Measurements from ENCODE around the gene MVD. TPM values are rescaled to one million over a fixed set of nuclear protein-coding genes. Genes with fewer than 3 reads are reported as not detected.

Gene MVD
- total and polyA plus RNA-seq, 2 donors = 14.8 to 35.7 TPM

- no peak for DNase-seq (ENCODE audit: extremely low spot score)
- no peak overlapping the region for H3K4me3 ChIP-seq (ENCODE audit: low read depth, low read length)
- H3K27ac ChIP-seq (ENCODE audit: low read depth) = no peak overlapping the region
- peaks cover 8% of the 10 kb centered on the region for H3K36me3 ChIP-seq (ENCODE audit: insufficient read depth)
- WGBS = 77% methylated on average over 16 of the region's 16 CpGs
- no peaks in the 10 kb centered on the region for H3K4me1 ChIP-seq (ENCODE audit: insufficient read depth)
These were observed 31.5 kb downstream of the MVD start for GRCh38 chr16:88631384-88631783.

- WGBS = 94% methylated on average over 23 of the region's 23 CpGs
- Histone ChIP-seq H3K4me1 (ENCODE audit: insufficient read depth) (no peaks in the 10 kb centered on the region), H3K36me3 (ENCODE audit: insufficient read depth) (peaks cover 8% of the 10 kb centered on the region), H3K4me3 (ENCODE audit: low read depth, low read length) (no peak overlapping the region), H3K27ac (ENCODE audit: low read depth) (no peak overlapping the region)
- no peak for DNase-seq (ENCODE audit: extremely low spot score)
These were observed 31.9 kb downstream of the MVD start for GRCh38 chr16:88630941-88631340.

GRCh38 chr16:88630433-88630832, 32.5 kb downstream of the MVD start:
- no peak overlapping the region for H3K27ac ChIP-seq (ENCODE audit: low read depth)
- DNase-seq (ENCODE audit: extremely low spot score) = no peak
- H3K4me3 ChIP-seq (ENCODE audit: low read depth, low read length) = no peak overlapping the region
- H3K4me1 ChIP-seq (ENCODE audit: insufficient read depth) = no peaks in the 10 kb centered on the region
- 94% methylated on average over 12 of the region's 12 CpGs for WGBS
- H3K36me3 ChIP-seq (ENCODE audit: insufficient read depth) = peaks cover 8% of the 10 kb centered on the region

- peaks cover 8% of the 10 kb centered on the region for H3K36me3 ChIP-seq (ENCODE audit: insufficient read depth)
These were observed 33.1 kb downstream of the MVD start for GRCh38 chr16:88629835-88630234.

GRCh38 chr16:88628512-88628974, 34.3 kb downstream of the MVD start:
- Histone ChIP-seq H3K36me3 (ENCODE audit: insufficient read depth) (peaks cover 10% of the 10 kb centered on the region), H3K27ac (ENCODE audit: low read depth) (no peak overlapping the region), H3K4me3 (ENCODE audit: low read depth, low read length) (no peak overlapping the region), H3K4me1 (ENCODE audit: insufficient read depth) (no peaks in the 10 kb centered on the region)
- WGBS = 65% methylated on average over 12 of the region's 12 CpGs
- DNase-seq (ENCODE audit: extremely low spot score) = no peak

More at GRCh38 chr16:88629835-88630234, 33.1 kb downstream of the MVD start:
- Histone ChIP-seq H3K27ac (ENCODE audit: low read depth) (no peak overlapping the region), H3K4me1 (ENCODE audit: insufficient read depth) (no peaks in the 10 kb centered on the region), H3K4me3 (ENCODE audit: low read depth, low read length) (no peak overlapping the region)
- 84% methylated on average over 9 of the region's 9 CpGs for WGBS
- no peak for DNase-seq (ENCODE audit: extremely low spot score)

GRCh38 chr16:88627531-88628411, 35.1 kb downstream of the MVD start:
- peaks cover 11% of the 10 kb centered on the region for H3K36me3 ChIP-seq (ENCODE audit: insufficient read depth)

GRCh38 chr16:88626646-88627045, 36.2 kb downstream of the MVD start:
- WGBS = 94% methylated on average over 9 of the region's 9 CpGs
- H3K36me3 ChIP-seq (ENCODE audit: insufficient read depth) = peaks cover 10% of the 10 kb centered on the region
- no peak for DNase-seq (ENCODE audit: extremely low spot score)

More at GRCh38 chr16:88627531-88628411, 35.1 kb downstream of the MVD start:
- H3K4me3 ChIP-seq (ENCODE audit: low read depth, low read length) = no peak overlapping the region
- WGBS = 96% methylated on average over 27 of the region's 27 CpGs
- no peak for DNase-seq (ENCODE audit: extremely low spot score)
- no peaks in the 10 kb centered on the region for H3K4me1 ChIP-seq (ENCODE audit: insufficient read depth)
- no peak overlapping the region for H3K27ac ChIP-seq (ENCODE audit: low read depth)

GRCh38 chr16:88624977-88625576, 37.8 kb downstream of the MVD start:
- H3K36me3 ChIP-seq (ENCODE audit: insufficient read depth) = peaks cover 10% of the 10 kb centered on the region
- no peak overlapping the region for H3K27ac ChIP-seq (ENCODE audit: low read depth)
- 83% methylated on average over 17 of the region's 17 CpGs for WGBS
- no peaks in the 10 kb centered on the region for H3K4me1 ChIP-seq (ENCODE audit: insufficient read depth)
- no peak for DNase-seq (ENCODE audit: extremely low spot score)
- H3K4me3 ChIP-seq (ENCODE audit: low read depth, low read length) = no peak overlapping the region

More at GRCh38 chr16:88626646-88627045, 36.2 kb downstream of the MVD start:
- no peak overlapping the region for H3K27ac ChIP-seq (ENCODE audit: low read depth)
- H3K4me3 ChIP-seq (ENCODE audit: low read depth, low read length) = no peak overlapping the region
- no peaks in the 10 kb centered on the region for H3K4me1 ChIP-seq (ENCODE audit: insufficient read depth)

GRCh38 chr16:88624481-88624880, 38.4 kb downstream of the MVD start:
- peaks cover 7% of the 10 kb centered on the region for H3K36me3 ChIP-seq (ENCODE audit: insufficient read depth)

GRCh38 chr16:88623858-88624257, 39.0 kb downstream of the MVD start:
- no peak for DNase-seq (ENCODE audit: extremely low spot score)
- H3K27ac ChIP-seq (ENCODE audit: low read depth) = no peak overlapping the region
- no peak overlapping the region for H3K4me3 ChIP-seq (ENCODE audit: low read depth, low read length)
- H3K36me3 ChIP-seq (ENCODE audit: insufficient read depth) = peaks cover 5% of the 10 kb centered on the region
- H3K4me1 ChIP-seq (ENCODE audit: insufficient read depth) = no peaks in the 10 kb centered on the region
- WGBS = 94% methylated on average over 13 of the region's 13 CpGs

More at GRCh38 chr16:88624481-88624880, 38.4 kb downstream of the MVD start:
- H3K4me3 ChIP-seq (ENCODE audit: low read depth, low read length) = no peak overlapping the region
- H3K4me1 ChIP-seq (ENCODE audit: insufficient read depth) = no peaks in the 10 kb centered on the region
- 90% methylated on average over 18 of the region's 18 CpGs for WGBS
- no peak for DNase-seq (ENCODE audit: extremely low spot score)
- no peak overlapping the region for H3K27ac ChIP-seq (ENCODE audit: low read depth)

GRCh38 chr16:88622866-88623265, 40.0 kb downstream of the MVD start:
- Histone ChIP-seq H3K27ac (ENCODE audit: low read depth) (no peak overlapping the region), H3K4me3 (ENCODE audit: low read depth, low read length) (no peak overlapping the region), H3K4me1 (ENCODE audit: insufficient read depth) (no peaks in the 10 kb centered on the region), H3K36me3 (ENCODE audit: insufficient read depth) (peaks cover 5% of the 10 kb centered on the region)
- 97% methylated on average over 29 of the region's 29 CpGs for WGBS
- DNase-seq (ENCODE audit: extremely low spot score) = no peak

- Histone ChIP-seq H3K27ac (ENCODE audit: low read depth) (no peak overlapping the region), H3K4me1 (ENCODE audit: insufficient read depth) (no peaks in the 10 kb centered on the region), H3K4me3 (ENCODE audit: low read depth, low read length) (no peak overlapping the region), H3K36me3 (ENCODE audit: insufficient read depth) (peaks cover 5% of the 10 kb centered on the region)
- DNase-seq (ENCODE audit: extremely low spot score) = no peak
- 92% methylated on average over 19 of the region's 19 CpGs for WGBS
These were observed 40.8 kb downstream of the MVD start for GRCh38 chr16:88622125-88622524.

GRCh38 chr16:88619859-88620815, 42.8 kb downstream of the MVD start:
- no peak for DNase-seq (ENCODE audit: extremely low spot score)
- no peak overlapping the region for H3K27ac ChIP-seq (ENCODE audit: low read depth)
- 86% methylated on average over 14 of the region's 14 CpGs for WGBS
- peaks cover 5% of the 10 kb centered on the region for H3K36me3 ChIP-seq (ENCODE audit: insufficient read depth)
- no peaks in the 10 kb centered on the region for H3K4me1 ChIP-seq (ENCODE audit: insufficient read depth)
- H3K4me3 ChIP-seq (ENCODE audit: low read depth, low read length) = no peak overlapping the region

All from urinary bladder (tissue), 4 donors.